ENCODE data around the gene ARHGAP31. TPM values are rescaled to one million over a fixed set of nuclear protein-coding genes. Genes with fewer than 3 reads are reported as not detected.

Gene ARHGAP31
- total RNA-seq, 1 donor from 2014 or later, result 9.7 TPM

DNA sequence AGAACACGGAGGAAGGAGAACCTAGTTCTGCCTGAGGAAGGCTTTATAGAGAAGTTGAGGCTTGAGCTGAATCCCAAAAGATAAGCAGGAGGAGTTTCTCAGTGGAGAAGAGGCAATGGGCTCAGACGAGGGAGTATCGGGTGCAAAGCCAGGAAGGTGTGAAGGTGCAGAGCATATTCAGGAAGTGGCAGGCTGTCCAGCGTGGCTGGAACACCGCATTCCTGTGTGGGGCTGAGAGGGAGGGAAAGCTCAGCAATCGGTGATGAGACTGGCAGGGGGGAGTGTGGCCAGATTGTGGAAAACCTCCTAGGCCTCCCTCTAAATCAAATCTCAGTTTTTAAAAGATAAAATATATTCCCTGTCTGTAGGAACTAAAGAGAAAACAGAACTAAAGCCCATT is 63.0 kb downstream of the ARHGAP31 start:
- DNase-seq (ENCODE audit: low spot score in 2 of 2, unreplicated experiment in 2 of 2), result no peak
- Mint-ChIP-seq H3K36me3 (no peaks in the 10 kb centered on the region), H3K4me3 (no peak overlapping the region), H3K9me3 (no peaks in the 10 kb centered on the region), H3K4me1 (peaks cover 35% of the 10 kb centered on the region), H3K27me3 (ENCODE audit: low read depth) (no peaks in the 10 kb centered on the region), H3K27ac (no peak overlapping the region)
- TF ChIP-seq, protein P1, sequence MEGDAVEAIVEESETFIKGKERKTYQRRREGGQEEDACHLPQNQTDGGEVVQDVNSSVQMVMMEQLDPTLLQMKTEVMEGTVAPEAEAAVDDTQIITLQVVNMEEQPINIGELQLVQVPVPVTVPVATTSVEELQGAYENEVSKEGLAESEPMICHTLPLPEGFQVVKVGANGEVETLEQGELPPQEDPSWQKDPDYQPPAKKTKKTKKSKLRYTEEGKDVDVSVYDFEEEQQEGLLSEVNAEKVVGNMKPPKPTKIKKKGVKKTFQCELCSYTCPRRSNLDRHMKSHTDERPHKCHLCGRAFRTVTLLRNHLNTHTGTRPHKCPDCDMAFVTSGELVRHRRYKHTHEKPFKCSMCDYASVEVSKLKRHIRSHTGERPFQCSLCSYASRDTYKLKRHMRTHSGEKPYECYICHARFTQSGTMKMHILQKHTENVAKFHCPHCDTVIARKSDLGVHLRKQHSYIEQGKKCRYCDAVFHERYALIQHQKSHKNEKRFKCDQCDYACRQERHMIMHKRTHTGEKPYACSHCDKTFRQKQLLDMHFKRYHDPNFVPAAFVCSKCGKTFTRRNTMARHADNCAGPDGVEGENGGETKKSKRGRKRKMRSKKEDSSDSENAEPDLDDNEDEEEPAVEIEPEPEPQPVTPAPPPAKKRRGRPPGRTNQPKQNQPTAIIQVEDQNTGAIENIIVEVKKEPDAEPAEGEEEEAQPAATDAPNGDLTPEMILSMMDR (IDR thresholded peaks at IDR 0.05; ENCODE audit: unreplicated experiment), result no peak

DNA sequence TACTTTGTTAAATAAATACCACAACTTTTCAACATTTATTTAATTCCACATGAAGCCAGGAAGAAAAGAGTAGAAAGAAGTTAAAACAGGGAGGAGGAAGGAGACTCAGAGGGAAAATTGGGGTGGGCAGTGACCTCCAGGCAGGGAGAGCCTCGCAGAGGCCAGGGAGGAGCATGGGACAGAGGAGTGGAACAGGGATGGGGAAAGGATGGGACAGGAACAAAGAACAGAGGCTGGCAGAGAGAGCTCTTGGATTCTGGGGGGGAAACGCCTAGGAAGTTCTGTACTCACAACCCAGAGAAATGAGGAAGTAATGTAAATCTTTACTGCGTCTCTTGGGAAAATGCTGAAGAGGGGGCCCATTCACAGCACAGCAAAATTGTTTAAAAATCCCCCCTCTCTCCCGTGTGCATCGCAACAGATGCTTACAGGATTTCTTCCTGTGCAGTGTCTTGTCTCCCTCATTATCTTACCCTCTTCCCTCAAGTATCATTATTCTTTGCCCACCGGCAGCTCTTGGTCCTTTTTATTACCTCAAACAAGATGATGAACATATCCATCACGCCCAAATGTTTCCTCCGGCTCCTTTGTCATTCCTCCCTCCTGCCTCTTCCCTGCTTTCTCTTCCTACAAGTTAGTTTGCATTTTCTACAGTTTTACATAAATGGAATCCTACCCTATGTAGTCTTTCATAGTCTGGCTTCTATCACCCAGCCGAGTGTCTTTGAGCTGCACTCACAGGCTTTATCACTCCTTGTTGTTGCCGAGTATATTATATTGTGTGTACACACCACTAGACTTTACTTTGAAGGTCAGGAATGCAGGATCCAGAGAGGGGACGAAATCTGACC is 65.5 kb downstream of the ARHGAP31 start:
- H3K4me1 Mint-ChIP-seq, result peaks cover 23% of the 10 kb centered on the region
- H3K27ac Mint-ChIP-seq, result peak overlapping the region; percentile 64
- H3K4me3 Mint-ChIP-seq, result peak overlapping the region; percentile 0
- no peaks in the 10 kb centered on the region for H3K9me3 Mint-ChIP-seq
- TF ChIP-seq, protein P1 (IDR thresholded peaks at IDR 0.05; ENCODE audit: unreplicated experiment), result no peak
- no peaks in the 10 kb centered on the region for H3K36me3 Mint-ChIP-seq
- H3K27me3 Mint-ChIP-seq (ENCODE audit: low read depth), result no peaks in the 10 kb centered on the region
- no peak for DNase-seq (ENCODE audit: low spot score in 2 of 2, unreplicated experiment in 2 of 2)

DNA sequence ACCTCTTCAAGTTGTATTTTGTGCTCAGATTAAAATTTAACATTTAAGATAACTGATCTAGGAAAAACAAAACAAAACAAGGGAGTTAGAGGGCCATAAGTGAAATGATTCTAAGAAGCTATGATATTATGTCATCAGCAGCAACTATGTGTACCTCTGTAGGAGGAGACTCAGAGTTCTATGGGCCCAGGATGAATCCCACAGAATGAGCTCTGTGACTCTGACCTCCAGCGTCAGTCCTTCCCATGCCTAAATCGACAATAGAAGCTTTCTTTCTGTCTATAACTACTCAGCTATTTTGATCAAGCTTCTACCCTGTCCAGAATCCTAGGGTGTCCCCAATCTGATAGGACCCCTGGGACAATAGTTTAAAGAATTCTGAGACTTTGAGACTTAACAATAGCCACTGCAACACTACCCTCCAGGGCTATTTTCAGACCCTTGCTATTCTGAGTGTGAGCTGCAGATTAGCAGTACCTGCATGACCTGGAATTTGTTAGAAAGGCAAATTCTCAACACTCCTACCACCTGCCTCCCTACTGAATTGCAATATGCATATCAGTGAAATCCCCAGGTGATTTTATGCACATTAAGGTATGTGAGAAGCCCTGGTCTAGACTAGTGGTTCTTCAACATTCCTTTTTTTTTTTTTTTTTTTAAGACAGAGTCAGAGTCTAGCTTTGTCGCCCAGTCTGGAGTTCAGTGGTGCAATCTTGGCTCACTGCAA is 66.7 kb downstream of the ARHGAP31 start:
- Mint-ChIP-seq H3K9me3 (no peaks in the 10 kb centered on the region), H3K4me1 (peaks cover 23% of the 10 kb centered on the region), H3K27me3 (ENCODE audit: low read depth) (no peaks in the 10 kb centered on the region), H3K27ac (peak overlapping the region; percentile 64), H3K4me3 (no peak overlapping the region), H3K36me3 (no peaks in the 10 kb centered on the region)
- TF ChIP-seq, protein P1 (IDR thresholded peaks at IDR 0.05; ENCODE audit: unreplicated experiment), result no peak
- no peak for DNase-seq (ENCODE audit: low spot score in 2 of 2, unreplicated experiment in 2 of 2)

DNA sequence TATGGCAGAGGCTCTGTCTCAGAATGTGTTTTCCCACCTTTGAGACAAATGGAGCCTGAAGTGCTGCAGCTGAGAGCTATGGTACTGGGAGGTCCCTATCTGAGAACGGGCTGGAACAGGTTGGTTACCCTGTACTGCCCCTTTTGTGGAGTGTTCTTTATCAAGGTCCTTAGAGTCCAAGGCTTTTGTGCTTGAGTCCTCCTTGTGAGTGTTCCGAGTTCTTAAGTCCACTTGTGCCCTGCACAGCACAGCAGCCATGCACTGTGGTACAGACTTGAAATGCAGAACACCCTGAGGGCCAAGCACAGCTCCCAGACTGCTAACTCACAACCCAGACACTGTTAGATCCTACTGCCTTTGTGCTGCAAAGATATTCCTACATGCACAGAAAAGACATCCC is 67.8 kb downstream of the ARHGAP31 start:
- Mint-ChIP-seq H3K4me3 (no peak overlapping the region), H3K27me3 (ENCODE audit: low read depth) (no peaks in the 10 kb centered on the region), H3K4me1 (peaks cover 21% of the 10 kb centered on the region), H3K36me3 (no peaks in the 10 kb centered on the region), H3K27ac (no peak overlapping the region), H3K9me3 (no peaks in the 10 kb centered on the region)
- TF ChIP-seq, protein P1 (IDR thresholded peaks at IDR 0.05; ENCODE audit: unreplicated experiment), result no peak
- DNase-seq (ENCODE audit: low spot score in 2 of 2, unreplicated experiment in 2 of 2), result no peak

DNA sequence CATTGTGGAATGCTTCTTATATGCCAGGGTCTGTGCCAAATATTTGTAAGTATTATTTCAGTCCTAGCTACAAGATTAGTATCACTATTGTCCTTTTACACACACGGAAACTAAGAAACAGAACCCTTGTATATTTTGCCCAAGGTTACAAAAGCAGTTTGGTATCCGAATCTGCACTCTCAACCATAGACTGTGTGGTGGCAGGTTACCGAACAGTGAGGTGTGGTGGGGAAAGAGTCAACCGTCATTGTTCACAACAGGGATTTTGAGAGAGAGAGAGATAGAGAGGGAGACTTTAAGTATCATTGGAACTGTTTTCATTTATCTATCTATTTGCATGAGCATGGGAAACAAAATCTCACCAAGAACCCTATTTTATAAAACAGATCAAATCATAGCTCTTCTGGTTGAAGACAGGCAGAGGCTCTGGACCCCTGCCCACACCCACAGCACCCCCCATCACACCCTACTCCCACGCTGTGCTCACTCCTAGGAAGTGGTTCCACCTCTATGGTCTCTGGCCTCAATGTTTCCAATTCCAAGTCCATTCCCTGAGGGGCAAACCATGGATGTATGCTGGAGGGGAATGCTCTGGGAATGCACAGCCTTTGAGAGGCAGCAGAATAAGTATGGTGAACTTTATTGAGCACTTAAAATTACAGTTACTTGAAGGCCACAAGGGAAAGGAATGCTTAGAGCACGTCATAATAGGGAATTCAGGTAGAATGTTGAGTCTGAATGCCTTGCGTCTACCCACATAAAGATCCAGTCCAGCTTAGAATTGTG is 69.0 kb downstream of the ARHGAP31 start:
- no peaks in the 10 kb centered on the region for H3K27me3 Mint-ChIP-seq (ENCODE audit: low read depth)
- DNase-seq (ENCODE audit: low spot score in 2 of 2, unreplicated experiment in 2 of 2), result no peak
- H3K4me3 Mint-ChIP-seq, result no peak overlapping the region
- TF ChIP-seq, protein P1 (IDR thresholded peaks at IDR 0.05; ENCODE audit: unreplicated experiment), result no peak
- H3K27ac Mint-ChIP-seq, result no peak overlapping the region
- H3K36me3 Mint-ChIP-seq, result no peaks in the 10 kb centered on the region
- H3K9me3 Mint-ChIP-seq, result no peaks in the 10 kb centered on the region
- H3K4me1 Mint-ChIP-seq, result peaks cover 18% of the 10 kb centered on the region
